Measurements from ENCODE around the gene PLXNA2.

The PLXNA2 gene

GRCh38 chr1:208118841-208119606 is 125.2 kb downstream of the PLXNA2 start:
- TF ChIP-seq CTCF (IDR thresholded peaks at IDR 0.05; ENCODE audit: insufficient read depth, missing control alignments) = no peak
- FAIRE-seq = no peak
- no peak for DNase-seq (ENCODE audit: insufficient read length, low spot score)

- no peak for TF ChIP-seq CTCF (IDR thresholded peaks at IDR 0.05; ENCODE audit: insufficient read depth, missing control alignments)
- FAIRE-seq (no peak), DNase-seq (ENCODE audit: insufficient read length, low spot score) (no peak)
Measured at GRCh38 chr1:208118306-208118705, 125.9 kb downstream of the PLXNA2 start.

GRCh38 chr1:208117826-208118225 is 126.4 kb downstream of the PLXNA2 start:
- DNase-seq (ENCODE audit: insufficient read length, low spot score) (no peak), FAIRE-seq (no peak)
- no peak for TF ChIP-seq CTCF (IDR thresholded peaks at IDR 0.05; ENCODE audit: insufficient read depth, missing control alignments)

GRCh38 chr1:208117409-208117808 is 126.8 kb downstream of the PLXNA2 start:
- FAIRE-seq = no peak
- no peak for DNase-seq (ENCODE audit: insufficient read length, low spot score)

GRCh38 chr1:208115924-208116640 is 128.1 kb downstream of the PLXNA2 start:
- FAIRE-seq (no peak), DNase-seq (ENCODE audit: insufficient read length, low spot score) (no peak)
- TF ChIP-seq CTCF (IDR thresholded peaks at IDR 0.05; ENCODE audit: insufficient read depth, missing control alignments) = no peak

More at GRCh38 chr1:208117409-208117808, 126.8 kb downstream of the PLXNA2 start:
- TF ChIP-seq CTCF (IDR thresholded peaks at IDR 0.05; ENCODE audit: insufficient read depth, missing control alignments) = no peak

- TF ChIP-seq CTCF (IDR thresholded peaks at IDR 0.05; ENCODE audit: insufficient read depth, missing control alignments) = no peak
- no peak for DNase-seq (ENCODE audit: insufficient read length, low spot score)
- FAIRE-seq = no peak
Measured at GRCh38 chr1:208113011-208113410, 131.2 kb downstream of the PLXNA2 start.

- no peak for TF ChIP-seq CTCF (IDR thresholded peaks at IDR 0.05; ENCODE audit: insufficient read depth, missing control alignments)
- FAIRE-seq = no peak
- DNase-seq (ENCODE audit: insufficient read length, low spot score) = no peak
Measured at GRCh38 chr1:208112401-208112800, 131.8 kb downstream of the PLXNA2 start.
